HG03175 (cell line): ENCODE results near the gene ANTXRL.
"Not testable (repeated sequence)": the region's sequence is repeated elsewhere in the genome, so short reads cannot be mapped to it uniquely, and the experiment has no call there.

ENCODE experiments used
- ATAC-seq: cut with Tn5 transposase; IDR thresholded peaks from one replicate; pipeline ENCODE4 v1.9.1; 2021; ENCODE audit warnings: mild to moderate bottlenecking, moderate library complexity; ENCODE audit not compliant: unreplicated experiment

Gene ANTXRL

DNA sequence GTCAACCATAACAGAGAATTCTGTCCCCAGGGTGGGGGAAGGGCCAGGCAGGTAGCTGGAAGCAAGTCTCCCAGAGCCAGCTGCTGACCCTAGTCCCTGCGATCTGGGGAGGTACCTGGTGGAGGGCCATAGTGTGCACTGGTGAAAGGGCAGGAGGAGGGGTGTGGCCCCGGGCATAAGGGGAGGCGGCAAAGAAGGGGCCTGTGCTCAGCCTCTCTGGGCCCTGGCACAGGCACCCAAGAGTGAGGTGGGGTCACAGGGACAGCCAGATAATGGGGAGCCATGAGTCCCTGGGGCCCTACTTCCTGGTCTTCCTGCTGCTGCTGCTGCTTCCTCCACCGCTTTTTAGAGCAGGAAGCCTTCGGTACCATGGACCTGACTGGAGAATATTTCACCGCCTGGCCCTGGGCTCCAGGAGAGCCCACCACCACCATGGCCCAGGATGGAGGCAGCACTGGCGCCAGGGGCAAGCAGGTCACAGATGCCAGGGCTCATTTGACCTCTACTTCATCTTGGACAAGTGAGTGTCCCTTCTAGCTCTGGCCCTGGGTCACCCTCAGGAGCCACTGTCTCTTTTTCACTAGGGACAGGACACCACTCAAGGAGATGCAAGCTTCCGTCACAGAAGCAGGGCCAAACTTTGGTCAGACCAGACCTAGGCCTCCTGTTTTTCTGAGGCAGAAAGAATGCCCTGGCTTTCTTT, at the start of gene ANTXRL:
Gene ANTXRL, plus strand, starts transcription at position 7 of the 703 bp plus-strand sequence. Its CDS starts 266 bp downstream, at position 273.
- ATAC-seq: no peak

DNA sequence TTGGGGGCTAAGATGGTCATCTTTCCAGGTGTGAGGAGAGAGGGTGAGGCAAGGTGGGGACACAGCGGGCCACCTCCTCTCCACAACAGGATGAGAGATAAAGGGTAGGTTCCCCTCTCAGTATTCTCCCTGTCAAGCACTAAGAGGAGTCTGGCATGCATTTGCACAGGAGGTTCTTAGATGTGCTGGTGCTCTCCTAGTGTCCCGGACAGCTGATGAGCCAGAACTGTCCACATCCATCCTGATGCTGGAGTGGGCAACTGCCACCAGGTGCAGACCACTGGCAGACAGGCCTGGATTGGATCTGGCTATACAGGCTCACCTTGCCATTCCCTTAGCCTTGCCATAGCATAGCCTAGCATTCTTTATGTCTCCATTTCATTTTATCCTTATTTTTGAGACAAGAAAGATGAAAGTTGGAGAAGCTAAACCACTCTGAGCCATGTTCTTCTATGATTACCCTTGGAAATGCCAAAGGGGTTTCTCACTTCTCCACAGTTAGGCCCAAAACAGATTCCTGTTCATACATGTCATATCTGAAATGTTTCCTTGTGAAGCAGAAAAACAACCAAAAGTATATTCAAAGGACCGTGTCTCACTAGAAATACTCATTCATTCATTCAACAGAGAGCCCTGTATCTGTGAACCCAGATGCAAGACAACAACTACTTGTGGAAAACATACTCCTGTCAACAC, 48.8 kb upstream of the ANTXRL start:
- ATAC-seq: no peak

GRCh38 chr10:46239247-46239646, 47.5 kb upstream of the ANTXRL start:
- peak; percentile 53 for ATAC-seq

DNA sequence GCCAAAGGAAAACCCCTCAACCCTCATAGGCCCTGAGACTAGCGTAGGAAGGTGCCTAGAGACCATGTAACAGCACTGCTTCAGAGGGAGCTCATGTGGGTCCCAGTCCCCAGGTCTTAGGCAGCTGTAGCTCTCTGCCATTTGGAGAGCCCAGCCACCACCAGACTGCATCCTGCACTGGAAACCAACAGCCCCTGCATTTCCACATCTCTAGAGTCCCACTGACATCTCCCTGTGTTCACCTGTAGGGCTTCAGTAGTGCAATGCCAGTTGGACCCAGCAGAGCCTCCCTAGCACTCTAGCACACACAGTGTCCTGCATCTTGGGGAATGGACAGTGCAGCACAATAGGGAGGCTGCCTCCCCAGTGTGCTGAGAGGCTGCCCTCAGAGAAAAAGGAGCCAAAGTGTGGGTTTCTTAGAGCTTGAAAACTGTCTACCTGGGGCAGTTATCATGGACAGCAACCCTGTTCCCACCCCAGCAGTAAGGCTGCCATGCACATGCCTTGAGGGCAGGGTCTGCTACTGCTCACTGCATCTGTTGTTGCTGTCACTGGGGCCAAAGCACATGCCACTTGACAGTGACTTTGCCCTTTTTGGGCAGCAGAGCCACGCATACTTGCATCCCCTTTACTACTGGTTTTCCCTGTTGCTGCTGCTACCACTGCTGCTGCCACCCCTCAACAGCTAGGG, 46.7 kb upstream of the ANTXRL start:
- no peak for ATAC-seq

GRCh38 chr10:46240684-46241565, 45.9 kb upstream of the ANTXRL start:
- ATAC-seq: no peak

DNA sequence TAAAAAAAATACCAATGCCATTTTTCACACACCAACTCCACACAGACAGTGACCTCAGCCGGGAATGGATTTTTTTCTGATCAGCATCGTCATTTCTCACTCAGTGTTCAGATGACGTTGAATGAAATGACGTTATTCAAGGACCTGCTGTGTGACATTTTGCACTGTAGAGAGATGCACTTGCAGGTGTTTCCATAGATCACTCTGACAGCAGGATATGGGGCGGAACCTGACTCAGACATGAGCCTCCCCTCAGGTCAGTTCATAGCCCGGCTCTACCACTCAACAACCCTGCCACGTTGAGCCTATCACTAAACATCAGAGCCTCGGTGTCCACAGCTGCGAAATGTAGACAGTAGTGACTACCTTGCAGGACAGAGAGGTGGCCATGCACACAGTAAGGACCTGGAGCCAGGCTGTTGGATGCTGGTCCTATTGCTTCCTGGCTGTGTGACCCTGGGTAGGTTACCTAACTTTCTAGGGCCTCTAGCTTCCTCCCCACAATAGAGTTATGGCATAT, 41.4 kb upstream of the ANTXRL start:
- ATAC-seq: no peak

GRCh38 chr10:46246400-46247180, 40.2 kb upstream of the ANTXRL start:
- ATAC-seq: not testable (repeated sequence)

GRCh38 chr10:46247181-46247475, 39.7 kb upstream of the ANTXRL start:
- ATAC-seq: no peak

GRCh38 chr10:46247808-46248569, 38.8 kb upstream of the ANTXRL start:
- no peak for ATAC-seq

- no peak for ATAC-seq
Observed at GRCh38 chr10:46248651-46249146, 38.1 kb upstream of the ANTXRL start.

GRCh38 chr10:46249617-46250344, 37.0 kb upstream of the ANTXRL start:
- ATAC-seq: not testable (repeated sequence)

DNA sequence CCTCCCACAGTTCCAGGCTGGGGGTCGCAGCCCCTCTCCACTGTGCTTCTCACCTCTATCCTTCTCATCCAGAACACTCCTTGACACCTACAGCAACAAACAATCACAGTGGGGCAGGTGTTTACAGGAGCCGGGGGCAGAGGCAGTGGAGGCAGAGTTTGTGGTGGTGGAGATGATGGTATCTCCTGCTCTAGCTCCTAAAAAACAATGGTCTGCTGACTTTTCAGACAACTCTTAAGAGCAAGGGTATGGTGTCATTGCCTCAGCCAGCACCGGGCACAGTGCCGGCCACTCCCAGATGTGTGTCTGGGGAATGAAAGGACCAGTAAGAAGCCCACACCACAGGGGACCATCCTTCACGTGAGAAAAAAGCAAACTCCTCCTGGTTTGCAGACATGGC, 36.3 kb upstream of the ANTXRL start:
- no peak for ATAC-seq

DNA sequence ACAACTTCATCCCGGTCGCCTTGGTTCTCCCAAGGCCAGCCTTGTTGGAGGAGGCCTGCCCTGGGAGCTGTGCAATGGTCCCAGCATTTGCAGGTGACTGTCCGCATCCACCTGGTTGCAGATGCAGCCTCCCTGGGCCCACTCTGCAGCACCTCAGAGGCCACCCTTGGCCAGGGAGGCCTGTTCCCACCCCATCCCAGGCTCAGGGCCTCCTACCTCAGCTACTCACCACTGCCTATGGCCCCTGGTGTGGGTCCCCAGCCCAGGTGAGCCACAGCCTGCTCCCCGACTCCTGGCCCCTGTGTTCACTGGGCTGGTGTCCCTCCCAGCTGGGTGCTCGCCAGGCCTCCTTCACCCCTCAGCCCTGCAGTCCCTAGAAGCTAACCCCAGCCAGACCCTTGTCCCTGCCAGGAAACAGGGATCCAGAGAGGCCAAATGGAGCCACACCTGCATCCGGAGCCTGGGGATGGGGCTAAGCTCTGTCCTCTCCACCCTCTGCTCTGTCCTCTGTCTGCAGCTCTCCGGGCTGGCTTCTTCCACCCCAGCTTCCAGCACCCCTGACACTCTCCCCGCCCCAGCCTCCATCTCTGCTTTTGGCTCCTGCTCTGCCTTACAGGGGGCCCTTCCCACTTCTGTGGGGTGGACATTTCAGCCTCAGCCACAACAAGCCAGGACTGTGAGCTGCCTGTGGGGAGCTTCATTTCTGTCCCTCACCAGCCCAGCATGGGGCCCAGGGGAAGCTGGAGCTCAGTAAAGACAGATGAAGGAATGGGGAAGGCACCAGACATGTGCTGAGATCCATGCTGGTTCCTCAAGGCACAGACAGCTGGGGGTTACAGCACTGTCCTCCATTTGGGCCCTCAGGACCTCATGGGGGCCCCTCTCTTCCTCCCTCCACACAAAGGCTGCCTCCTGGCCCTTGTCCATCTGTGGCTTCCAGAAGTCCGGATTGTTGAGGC, 35.6 kb upstream of the ANTXRL start:
- no peak for ATAC-seq

DNA sequence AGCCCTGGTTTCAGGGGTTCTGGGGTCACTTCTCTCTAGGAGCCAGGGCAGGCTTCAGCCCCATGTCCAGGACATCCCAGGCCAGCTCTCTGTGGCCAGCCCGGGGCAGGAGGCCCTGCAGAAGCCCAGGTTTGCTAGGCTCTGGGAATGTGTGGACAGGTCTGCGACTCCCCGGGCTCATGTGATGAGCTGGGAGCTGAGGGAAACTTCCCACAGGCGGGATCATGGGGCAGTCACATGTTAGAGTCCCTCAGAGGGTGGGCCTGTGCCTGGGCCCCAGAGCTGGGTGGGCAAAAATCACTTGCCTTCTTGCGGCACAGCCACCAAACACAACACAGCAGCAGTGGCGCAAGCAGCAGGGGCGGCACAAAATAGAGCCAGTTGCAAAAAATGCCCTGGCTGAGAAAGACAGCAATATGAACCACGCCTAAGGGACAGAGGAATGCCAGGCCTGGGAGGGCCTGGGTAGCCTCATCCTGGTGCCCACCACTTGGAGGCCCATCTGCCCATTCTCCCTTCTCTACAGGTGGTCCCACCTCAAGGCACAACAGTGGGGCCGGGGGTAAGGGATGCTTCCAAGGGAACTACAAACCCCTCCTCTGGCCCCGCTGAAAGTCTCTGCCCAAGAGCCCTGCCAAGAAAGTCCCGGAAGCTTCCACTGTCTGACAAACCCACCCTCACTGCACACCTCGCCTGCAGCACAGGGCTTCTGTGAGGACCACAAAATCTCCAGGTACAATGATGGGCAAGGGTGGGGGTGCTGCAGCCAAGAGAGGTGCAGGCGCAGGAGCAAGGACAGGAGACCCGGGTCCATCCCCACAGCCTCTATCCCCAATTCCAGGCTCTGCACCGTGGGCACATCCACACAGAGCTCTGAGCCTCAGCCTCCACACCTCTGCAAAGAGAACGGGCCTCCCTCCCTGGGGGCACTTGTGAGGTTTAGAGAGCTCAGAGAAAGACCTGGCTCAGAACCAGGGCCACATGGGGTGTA, 34.6 kb upstream of the ANTXRL start:
- ATAC-seq: no peak

GRCh38 chr10:46253076-46254006, 33.5 kb upstream of the ANTXRL start:
- ATAC-seq: no peak
